Esophagus squamous epithelium (tissue), 4 donors: ENCODE results near the gene IRF9.

ENCODE experiments used
- CTCF ChIP-seq, 6 experiments: fragments of 450-650 bp in 4 of 6; fragments of 200-600 bp in 2 of 6; sonication (generic) in 2 of 6; IDR thresholded peaks; one replicate each; pipeline ENCODE4 v1.5.1; 2016 to 2019; ENCODE audit warnings: antibody characterized with exemption in 6 of 6, mild to moderate bottlenecking in 4 of 6, moderate library complexity in 4 of 6
- POLR2A ChIP-seq, 4 donors: fragments of 450-650 bp; IDR thresholded peaks; one replicate each; pipeline ENCODE4 v1.6.1; 2017; ENCODE audit warnings: antibody characterized with exemption in 4 of 4, mild to moderate bottlenecking in 4 of 4, moderate library complexity in 3 of 4

- TF ChIP-seq CTCF (IDR thresholded peaks at IDR 0.05) (no peak), POLR2A (IDR thresholded peaks at IDR 0.05) (no peak)
These were observed 11.0 kb upstream of the IRF9 start for GRCh38 chr14:24150061-24150460.
